OCI-LY7 (cell line): ENCODE results near the gene GM2A.

Experiments
- EZH2phosphoT487 ChIP-seq: fragments of 200-600 bp; sonication (generic); IDR thresholded peaks from 2 replicates; pipeline ENCODE4 v1.6.1; 2018; ENCODE audit warnings: low read depth, borderline replicate concordance, mild to moderate bottlenecking, mixed run types, antibody characterized with exemption, low read length, moderate library complexity, mixed read lengths
- TF ChIP-seq, protein P1 (sequence below): fragments of 200-600 bp; sonication (generic); conservative IDR thresholded peaks from 2 replicates; pipeline ENCODE4 v1.5.1; 2014; ENCODE audit warnings: mild to moderate bottlenecking, antibody characterized with exemption, low read length, moderate library complexity, mixed read lengths

- TF ChIP-seq, protein P1, sequence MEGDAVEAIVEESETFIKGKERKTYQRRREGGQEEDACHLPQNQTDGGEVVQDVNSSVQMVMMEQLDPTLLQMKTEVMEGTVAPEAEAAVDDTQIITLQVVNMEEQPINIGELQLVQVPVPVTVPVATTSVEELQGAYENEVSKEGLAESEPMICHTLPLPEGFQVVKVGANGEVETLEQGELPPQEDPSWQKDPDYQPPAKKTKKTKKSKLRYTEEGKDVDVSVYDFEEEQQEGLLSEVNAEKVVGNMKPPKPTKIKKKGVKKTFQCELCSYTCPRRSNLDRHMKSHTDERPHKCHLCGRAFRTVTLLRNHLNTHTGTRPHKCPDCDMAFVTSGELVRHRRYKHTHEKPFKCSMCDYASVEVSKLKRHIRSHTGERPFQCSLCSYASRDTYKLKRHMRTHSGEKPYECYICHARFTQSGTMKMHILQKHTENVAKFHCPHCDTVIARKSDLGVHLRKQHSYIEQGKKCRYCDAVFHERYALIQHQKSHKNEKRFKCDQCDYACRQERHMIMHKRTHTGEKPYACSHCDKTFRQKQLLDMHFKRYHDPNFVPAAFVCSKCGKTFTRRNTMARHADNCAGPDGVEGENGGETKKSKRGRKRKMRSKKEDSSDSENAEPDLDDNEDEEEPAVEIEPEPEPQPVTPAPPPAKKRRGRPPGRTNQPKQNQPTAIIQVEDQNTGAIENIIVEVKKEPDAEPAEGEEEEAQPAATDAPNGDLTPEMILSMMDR = peak; percentile 74
- no peak for TF ChIP-seq EZH2phosphoT487
Observed at GRCh38 chr5:151284392-151284967, 31.5 kb downstream of the GM2A start.
